SHP77 (cell line): ENCODE measurements around the gene MAP7.

ENCODE experiments used
- DNase-seq, 2 experiments: peaks; one replicate each; lab custom pipeline; 2025; lab: John Stamatoyannopoulos, UW

The MAP7 gene

GRCh38 chr6:136528477-136528876, 21.7 kb downstream of the MAP7 start:
- DNase-seq = no peak

DNA sequence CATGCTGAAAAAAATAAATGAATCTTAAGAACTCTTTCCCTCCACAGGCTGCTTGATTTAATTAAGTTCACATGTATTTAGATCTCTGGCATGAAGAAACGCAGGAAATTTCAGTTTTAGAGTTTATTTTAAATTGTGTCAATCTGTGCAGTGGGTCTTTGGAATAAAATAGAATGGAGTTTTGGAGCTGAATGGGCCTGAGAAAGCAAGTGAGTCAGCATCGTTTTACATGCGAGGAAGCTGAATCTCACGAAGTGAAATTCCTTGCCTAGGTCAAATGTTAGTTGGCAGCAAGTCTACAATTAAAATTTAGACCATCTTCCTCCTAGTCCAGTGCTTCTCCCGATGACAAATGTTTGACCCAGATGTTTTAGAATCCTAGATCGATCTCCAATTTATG, 22.4 kb downstream of the MAP7 start:
- DNase-seq = no peak

DNA sequence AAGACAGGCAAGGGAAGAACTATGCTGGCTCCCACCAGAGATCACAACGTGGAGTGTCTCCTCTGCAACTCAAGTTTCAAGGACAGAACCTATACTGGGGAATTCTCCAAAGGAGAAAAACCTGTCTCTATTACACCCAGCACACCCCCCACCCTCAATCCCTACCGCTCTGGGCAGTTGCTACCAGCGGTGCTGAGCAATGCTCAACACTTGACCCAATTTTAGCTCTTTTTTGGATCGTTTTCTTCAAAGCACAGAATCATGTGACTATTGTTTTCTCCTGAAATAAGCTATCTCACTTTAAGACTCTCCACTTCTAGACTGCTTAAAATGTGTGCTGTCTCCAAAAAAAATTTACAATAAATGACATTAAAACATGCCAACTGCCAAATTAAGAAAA, 23.3 kb downstream of the MAP7 start:
- DNase-seq = no peak

DNA sequence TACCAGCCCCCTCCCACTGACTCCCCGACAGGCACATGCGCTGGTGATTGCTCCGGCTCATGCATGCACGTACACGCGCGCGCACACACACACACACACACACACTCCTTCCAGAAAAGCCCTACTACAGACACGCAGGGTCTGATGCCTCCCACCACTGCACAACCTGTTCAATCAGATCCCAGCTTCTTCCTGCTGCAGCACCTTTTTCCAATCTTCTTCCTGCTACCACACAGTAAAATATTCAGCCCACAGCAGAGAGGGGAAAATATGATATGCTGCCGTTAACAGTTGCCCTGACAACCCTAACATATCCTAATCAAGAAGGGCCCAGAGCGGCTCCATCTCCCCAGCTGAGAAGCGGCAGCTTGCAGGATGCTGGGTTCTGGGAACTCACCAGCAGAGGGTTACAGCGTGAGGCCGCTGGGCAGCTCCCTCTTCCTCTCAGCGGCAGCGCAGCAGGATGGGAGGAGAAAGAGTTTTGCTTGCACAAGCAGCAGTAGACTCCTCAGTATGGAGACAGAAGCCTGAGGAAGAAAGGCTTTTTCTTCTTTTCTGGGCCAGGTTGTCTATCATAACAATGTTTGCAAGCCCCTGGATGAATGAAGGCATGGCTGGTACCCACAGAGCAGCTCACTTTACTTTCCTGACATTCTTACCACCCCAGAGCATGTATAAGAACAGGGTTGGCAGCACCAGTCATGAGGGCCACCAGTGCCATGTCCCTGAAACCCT, 23.9 kb downstream of the MAP7 start:
- DNase-seq = peak; percentile 57 to 81

DNA sequence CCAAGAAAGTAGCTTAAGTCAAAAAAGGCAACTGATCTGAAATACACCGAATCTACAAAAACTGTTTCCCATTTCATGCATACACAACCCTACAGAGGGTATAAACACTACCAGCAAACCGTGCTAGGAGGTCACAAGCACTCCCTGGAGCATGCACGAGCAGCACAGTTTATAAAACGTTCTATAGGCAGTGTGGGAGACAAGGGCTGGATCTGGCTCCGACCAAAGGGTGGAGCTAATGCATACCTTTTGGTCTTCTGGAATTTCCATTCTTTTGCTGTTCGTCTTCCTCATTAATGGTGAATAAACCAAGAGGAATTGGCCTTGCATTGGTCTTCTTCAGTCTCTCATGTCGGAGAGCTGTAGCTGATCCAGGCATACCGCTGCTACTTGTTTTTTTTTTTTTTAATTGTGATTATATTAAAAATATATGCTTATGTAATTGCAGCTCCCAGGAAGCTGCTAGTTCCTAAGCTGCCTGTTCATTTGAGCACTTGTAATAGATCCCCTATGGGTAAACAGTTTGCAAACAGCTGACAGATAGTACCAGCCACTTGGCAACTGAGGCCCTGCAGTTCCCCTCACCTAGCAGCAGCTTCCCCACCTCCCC, 24.5 kb downstream of the MAP7 start:
- DNase-seq = peak; percentile 39 to 41

DNA sequence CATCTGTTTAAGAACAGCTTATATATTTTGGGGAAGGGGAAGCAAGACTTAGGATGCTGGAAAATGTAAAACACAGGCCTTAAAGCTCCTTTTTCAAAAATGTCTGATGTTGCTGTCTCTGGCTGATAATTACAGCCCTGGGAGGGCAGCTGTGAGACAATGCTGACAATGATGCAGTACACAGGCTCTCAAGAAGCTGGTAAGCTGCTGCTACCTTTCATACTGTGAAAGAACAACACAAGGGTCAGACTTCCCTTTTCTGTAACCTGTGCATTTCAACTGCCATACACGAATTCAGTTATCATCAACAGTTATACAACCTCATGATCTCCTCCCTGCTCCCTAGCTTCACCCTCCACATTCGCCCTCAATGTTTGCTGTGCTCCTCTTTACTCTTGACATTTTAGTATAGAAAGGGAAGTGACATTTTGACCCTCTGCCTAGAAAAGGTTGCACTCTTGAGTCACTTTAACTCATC, 25.2 kb downstream of the MAP7 start:
- peak; percentile 29 to 36 for DNase-seq

- DNase-seq = peak; percentile 30 to 36
Measured at GRCh38 chr6:136524339-136524935, 25.8 kb downstream of the MAP7 start.

- no peak for DNase-seq
Measured at GRCh38 chr6:136523196-136523595, 27.0 kb downstream of the MAP7 start.

GRCh38 chr6:136522636-136523035, 27.6 kb downstream of the MAP7 start:
- DNase-seq = no peak

DNA sequence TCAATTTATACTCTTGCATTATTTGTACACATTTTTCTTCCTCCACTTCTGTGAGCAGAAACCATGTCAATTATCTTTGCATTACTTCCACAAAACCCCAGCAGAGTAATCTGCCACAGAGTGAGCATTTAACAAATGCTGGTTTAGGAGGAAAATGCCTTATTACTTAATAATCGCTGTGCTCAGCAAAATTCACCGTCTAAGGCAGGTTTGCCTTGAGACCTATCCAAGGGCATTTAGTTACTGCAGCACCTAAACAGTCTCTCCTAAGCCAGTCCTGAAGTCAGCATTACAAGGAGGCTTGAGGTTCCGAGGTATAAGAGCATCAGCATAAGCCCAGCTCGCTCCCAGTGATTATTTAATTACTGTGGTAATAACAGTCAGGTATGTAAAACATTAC, 28.3 kb downstream of the MAP7 start:
- DNase-seq = no peak

GRCh38 chr6:136521427-136521826, 28.8 kb downstream of the MAP7 start:
- no peak for DNase-seq

DNA sequence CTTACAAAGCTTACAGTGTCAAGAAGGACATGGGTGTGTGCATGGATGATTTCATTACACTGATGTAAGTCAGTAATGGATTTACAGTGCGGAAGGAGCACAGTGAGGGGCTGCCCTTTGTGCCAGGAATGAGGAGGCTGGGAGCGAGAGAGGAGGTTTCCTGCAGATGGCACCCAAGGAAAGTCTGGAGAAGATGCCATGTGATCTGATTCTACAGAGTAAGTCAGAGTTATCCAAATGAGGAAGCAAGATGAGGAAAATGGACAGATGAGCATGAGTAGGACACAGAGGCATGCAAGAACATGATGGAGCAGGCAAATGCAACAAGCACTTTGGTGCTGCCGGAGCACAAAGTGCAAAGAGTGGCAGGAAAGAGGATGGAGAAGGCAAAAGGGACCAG, 29.7 kb downstream of the MAP7 start:
- no peak for DNase-seq

GRCh38 chr6:136517582-136517981, 32.6 kb downstream of the MAP7 start:
- no peak for DNase-seq

DNA sequence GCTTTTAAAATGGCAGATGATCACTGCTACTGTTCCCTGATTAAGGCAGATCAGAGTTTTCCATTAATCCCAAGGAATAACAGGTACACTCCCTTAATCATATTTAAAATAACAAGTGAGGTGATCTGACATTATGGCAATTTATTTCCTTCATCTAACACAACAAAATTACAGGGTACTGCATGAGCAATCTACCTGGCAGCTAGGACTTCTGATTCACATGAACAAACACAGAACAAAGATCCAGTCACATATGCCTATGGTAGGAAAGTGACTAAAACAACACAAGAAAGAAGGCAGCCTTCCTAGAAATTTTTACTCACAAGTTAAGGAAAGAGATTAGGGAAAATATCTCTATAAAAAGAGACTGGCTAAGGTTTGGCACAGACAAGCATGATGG, 33.2 kb downstream of the MAP7 start:
- no peak for DNase-seq

GRCh38 chr6:136514591-136514990, 35.6 kb downstream of the MAP7 start:
- no peak for DNase-seq

GRCh38 chr6:136511926-136512325, 38.3 kb downstream of the MAP7 start:
- DNase-seq = no peak

DNA sequence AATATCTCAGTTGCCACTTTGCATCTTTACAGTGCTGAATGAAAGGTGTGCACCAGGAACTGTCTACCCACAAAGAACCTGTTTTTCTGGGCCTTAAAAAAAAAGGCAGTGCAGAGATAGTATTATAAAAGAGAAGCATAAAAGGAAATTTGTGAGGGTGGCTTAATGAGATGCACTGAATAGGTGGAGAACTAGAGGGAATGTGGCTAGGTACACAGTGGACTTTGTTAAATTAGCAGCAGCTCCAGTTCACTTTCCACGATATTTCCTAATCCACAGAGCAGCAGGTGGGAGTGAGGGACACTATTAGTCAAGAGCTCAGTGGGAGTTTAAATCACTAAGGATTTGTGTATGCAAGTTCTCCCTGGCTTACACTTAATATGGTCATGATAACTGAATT, 38.8 kb downstream of the MAP7 start:
- no peak for DNase-seq

DNA sequence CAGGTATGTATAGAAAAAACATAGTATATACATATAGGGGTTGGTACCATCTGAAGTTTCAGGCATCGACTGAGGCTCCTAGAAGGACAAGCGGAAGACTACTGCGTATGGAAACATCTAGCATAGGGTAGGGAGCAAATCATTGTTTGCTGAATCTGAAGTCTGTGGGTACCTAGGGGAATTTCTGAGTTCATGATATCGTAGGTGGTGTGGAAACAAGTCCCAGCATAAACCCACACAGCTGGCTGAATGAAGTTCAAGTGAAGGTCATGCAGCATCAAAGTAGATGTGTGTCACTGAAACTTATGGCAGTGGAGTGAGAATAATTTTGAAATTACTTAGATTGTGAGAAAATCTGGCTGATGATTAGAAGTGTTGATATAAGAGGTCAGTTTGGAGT, 39.4 kb downstream of the MAP7 start:
- no peak for DNase-seq

GRCh38 chr6:136510299-136510698, 39.9 kb downstream of the MAP7 start:
- DNase-seq = no peak

- DNase-seq = no peak
Measured at GRCh38 chr6:136508725-136509392, 41.4 kb downstream of the MAP7 start.

DNA sequence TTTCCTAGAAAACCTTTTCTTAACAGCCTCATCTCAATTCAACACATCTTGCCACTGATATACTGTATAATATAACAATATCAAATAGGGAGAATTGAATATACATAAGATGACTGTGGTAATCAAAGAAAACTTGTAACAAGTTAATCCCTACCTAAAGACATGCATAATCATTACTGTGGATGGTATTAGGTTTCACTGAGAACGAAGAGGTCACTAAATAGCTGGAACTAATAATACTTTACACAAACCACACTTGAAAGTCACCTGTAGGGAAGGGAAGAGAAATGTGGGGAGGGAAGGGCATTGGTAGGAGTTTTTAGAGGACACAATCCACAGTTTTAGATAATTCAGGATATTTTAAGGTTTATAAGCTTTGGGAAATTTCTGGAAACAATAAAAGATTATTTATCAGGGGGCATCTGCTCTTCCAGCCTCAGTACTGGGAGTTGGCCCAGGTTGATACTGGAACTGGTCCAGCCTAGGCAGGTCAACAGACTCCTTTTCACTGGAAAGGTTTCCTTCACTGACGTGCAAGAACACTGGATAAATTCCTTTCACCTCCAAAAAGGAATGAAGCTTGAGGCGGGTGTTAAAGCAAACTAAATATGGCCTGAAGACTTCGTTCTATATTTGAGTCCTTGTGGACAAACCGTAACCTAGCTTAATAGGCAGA, 44.0 kb downstream of the MAP7 start:
- DNase-seq = no peak

- no peak for DNase-seq
Measured at GRCh38 chr6:136503303-136504029, 46.8 kb downstream of the MAP7 start.
